ENCODE measurements around the gene CRYL1.

GRCh38 chr13:20462921-20463320 lies 62.7 kb downstream of the CRYL1 start:
- TF ChIP-seq RCOR1 (IDR thresholded peaks at IDR 0.05; ENCODE audit: insufficient replicate concordance, low read length): no peak
- no peak for TF ChIP-seq SMC3 (IDR thresholded peaks at IDR 0.05; ENCODE audit: low read depth, low read length)
- TF ChIP-seq CTCF (conservative IDR thresholded peaks at IDR 0.05; ENCODE audit: low read depth, low read length): no peak
- no peak for TF ChIP-seq RFX5 (IDR thresholded peaks at IDR 0.05; ENCODE audit: low read depth, low read length)
- TF ChIP-seq ELK1 (IDR thresholded peaks at IDR 0.05; ENCODE audit: borderline replicate concordance, low read depth, low read length): no peak
- no peak for TF ChIP-seq FOS (IDR thresholded peaks at IDR 0.05; ENCODE audit: low read depth, low read length)
- no peak for TF ChIP-seq MAFK (IDR thresholded peaks at IDR 0.05; ENCODE audit: low read depth, low read length)
- TF ChIP-seq BHLHE40 (IDR thresholded peaks at IDR 0.05; ENCODE audit: low read depth, low read length): no peak
- TF ChIP-seq POLR2A (IDR thresholded peaks at IDR 0.05; ENCODE audit: low read depth, low read length): no peak
- TF ChIP-seq CEBPB (IDR thresholded peaks at IDR 0.05; ENCODE audit: low read depth, low read length): no peak
- no peak for TF ChIP-seq CHD1 (IDR thresholded peaks at IDR 0.05; ENCODE audit: low read depth, low read length)
